ENCODE data around the gene CLCN3.
A peak's percentile ranks its signal among the peaks of the same experiment; 100 is the strongest.
"Not testable (repeated sequence)": the region's sequence is repeated elsewhere in the genome, so short reads cannot be mapped to it uniquely, and the experiment has no call there.

Gene CLCN3

DNA sequence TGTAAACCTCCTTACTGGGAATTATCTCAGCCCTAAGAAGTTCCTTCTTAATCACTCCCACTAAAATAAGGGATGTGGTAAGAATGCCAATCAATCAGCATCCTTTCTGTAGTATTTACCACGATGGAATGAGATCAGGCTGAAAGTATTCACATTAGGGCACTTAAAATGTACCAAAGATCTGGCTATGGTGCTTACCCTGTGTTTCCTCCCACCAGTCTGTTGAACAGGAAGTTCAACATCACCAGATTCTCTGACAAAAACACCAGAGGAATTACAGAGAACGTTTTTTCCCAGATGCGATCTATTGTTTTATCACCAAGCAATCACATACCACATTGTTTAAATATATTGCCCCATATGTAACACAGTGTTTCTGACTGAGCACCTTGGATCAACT is 2.1 kb upstream of the CLCN3 start:
- peak; percentile 11 to 65 (median 40) for DNase-seq

DNA sequence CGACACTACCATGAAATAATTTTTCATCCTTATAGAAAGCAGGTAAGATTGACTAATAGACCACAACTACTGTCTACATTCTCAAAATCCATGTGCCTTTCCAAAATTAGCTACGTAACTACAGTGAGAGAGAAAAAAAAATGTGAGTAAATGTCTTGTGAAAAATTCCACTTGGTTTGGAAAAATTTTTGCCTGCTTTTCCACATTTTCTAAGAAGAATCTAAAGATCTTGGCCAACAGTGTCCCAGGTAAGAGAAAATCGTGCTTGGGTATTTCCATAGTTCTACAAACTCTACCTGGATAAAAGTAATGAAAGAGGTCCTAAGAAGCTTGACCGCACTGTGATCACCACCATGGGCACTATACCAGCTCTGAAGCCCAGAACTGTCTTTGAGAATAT is 1.4 kb upstream of the CLCN3 start:
- no peak for DNase-seq

DNA sequence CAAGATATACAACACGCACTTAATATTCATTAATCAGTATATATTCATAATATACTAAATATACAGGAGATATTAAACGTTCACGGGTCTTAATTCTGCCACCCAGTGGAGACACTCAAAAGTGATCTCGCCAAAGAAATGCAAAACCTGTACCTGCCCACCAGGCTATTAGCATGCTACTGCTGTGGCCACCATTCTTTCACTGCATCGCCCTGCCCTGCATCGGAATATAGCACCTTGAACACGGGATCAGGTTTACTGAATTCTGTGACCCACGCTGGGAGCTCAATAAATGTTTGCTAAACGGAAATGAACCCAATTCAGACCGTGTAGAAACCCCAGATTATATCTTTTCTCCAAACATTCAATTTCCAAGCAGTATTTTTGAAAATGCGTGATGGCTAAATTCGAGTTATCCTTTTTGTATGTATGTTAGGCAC is 840 bp upstream of the CLCN3 start:
- DNase-seq: peak; percentile 28 to 57 (median 46)

DNA sequence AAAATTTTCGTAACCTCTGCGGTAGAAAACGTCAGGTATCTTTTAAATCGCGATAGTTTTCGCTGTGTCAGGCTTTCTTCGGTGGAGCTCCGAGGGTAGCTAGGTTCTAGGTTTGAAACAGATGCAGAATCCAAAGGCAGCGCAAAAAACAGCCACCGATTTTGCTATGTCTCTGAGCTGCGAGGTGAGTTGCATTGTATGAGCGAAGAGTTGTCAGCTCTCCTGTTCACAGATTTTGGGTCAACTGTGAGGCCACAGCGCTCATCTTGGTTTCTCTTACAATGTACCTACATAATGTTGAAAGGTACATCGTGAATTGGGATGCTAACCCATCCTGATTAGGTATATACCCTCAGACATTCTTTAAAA is 486 bp downstream of the CLCN3 start:
- peak in 3 of 4 experiments; percentile 22 to 27 (median 22) for DNase-seq

DNA sequence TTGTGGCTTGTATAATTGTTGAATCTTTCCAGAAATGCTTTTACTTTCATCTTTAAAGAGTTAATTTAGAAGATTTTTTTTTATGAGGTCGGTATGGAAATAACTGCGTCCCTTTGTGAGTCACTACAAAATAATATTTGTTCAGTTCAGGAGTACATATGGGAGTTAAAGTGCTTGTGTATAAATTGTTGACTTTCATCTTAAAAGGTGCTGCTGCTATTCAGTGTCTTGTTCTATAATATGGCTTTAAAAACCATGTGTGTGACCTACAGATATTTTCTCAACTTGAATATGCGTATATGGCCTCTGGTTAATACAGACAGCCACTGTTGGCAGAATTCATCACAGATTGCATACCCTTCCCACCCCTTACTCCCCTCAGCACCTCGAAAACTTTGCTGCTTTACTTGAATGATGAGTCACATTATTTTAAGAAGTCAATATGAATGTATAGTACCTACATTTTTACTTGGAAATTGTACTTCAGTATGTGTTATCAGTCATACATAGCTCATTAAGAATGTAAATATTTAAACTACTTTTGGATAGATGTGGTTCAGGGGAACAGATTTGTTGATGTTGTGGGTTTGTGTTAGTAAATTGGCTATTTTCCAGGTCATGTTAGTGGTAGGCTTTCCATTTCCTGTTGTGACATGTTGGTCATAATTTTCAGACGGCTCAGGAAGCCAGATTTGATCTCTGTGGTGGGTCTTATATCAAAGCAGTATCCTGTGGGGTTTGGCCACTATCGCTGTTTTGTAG is 1.5 kb downstream of the CLCN3 start:
- peak; percentile 26 to 77 (median 58) for DNase-seq

GRCh38 chr4:169622566-169622965 is 2.2 kb downstream of the CLCN3 start:
- DNase-seq: no peak

DNA sequence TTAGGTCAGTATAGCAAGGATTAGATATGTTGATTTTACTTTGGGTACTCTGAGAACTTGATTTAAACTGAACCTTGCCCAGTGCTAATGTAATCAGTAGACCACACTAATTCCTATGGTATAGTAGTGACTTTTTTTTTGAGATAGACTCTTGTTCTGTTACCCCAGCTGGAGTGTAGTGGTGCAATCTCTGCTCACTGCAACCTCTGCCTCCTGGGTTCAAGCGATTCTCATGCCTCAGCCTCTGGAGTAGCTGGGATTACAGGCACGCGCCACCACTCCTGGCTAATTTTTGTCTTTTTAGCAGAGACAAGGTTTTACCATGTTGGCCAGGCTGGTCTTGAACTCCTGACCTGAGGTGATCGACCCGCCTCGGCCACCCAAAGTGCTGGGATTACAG is 3.6 kb downstream of the CLCN3 start:
- not testable (repeated sequence) for DNase-seq

- DNase-seq: no peak
These were observed 5.5 kb downstream of the CLCN3 start for GRCh38 chr4:169625886-169626285.

- no peak for DNase-seq
These were observed 6.2 kb downstream of the CLCN3 start for GRCh38 chr4:169626331-169627282.

GRCh38 chr4:169627307-169627706 is 6.9 kb downstream of the CLCN3 start:
- DNase-seq: no peak

DNA sequence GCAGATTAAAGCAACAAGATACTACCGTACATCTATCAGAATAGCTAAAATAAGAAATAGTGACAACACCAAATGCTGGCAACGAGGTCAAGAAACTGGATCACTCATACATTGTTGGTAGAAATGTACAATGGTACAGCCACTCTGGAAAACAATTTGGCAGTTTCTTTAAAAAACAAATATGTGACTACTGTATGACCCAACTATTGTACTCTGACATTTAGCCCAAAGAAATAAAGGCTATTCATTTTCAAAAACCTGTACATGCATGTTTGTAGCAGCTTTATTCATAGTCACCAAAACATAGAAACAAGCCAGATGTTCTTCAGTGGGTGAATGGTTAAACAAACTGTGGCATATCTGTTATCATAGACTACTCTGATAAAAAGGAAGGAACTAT is 8.2 kb downstream of the CLCN3 start:
- no peak for DNase-seq

GRCh38 chr4:169630069-169630468 is 9.7 kb downstream of the CLCN3 start:
- no peak for DNase-seq

DNA sequence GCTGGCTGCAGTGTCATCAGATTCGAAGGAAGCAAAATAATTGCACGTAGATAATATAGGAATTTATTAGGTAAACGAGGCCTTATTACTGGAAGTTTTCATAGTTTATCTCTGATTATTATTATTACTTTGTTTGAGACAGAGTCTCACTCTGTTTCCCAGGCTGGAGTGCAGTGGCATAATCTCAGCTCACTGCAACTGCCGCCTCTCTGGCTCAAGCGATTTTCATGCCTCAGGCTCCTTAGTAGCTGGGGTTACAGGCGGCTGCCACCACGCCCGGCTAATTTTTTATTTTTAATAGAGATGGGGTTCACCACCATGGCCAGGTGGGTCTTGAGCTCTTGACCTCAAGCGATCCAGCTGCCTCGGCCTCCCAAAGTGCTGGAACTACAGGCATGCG is 12.5 kb downstream of the CLCN3 start:
- no peak for DNase-seq

DNA sequence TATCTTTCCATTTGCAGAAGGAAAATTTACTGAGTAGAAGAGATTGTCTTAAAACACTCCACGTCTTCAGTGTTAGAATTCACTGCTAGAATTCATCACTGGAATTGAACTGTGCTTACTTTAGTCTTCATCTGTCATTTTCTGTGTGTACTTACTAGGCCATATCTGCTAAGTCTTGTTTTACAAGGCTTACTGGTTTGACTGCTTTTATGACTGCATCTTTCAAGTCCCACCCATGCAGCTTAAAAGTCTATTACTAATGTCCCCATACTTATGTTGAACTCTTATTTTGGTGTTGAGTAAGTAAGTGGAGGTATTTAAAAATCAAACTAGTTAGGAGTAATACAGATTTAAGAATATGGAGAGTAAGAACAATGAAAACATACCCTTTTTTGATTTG is 14.6 kb downstream of the CLCN3 start:
- no peak for DNase-seq

DNA sequence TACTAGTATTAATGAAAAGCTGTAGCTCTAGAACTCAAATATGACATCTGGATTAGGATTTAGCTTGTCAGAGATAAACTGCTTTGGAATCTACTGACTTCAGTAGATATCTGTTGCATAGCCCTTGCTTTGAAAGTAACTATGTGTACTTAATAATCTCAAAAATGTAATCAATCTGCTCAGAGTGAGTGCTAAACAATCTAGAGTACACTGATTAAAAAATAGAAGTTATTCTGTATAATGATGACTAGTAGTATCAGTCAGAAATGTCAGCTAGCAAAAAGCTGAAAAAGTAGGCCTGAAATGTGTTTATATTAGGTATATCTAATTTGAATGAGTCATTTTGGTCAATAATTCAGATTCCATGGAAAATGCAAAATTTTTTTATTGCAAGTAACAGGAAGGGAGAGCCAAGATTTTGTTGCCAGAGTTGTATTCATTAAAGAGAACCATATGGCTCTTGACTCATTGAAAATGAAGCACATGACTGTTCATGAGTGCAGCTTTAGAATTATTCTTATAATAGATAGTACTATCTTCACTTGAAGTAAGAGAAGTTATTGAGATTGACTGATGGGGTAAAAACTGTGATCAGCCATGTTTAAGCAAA is 20.0 kb downstream of the CLCN3 start:
- DNase-seq: no peak

DNA sequence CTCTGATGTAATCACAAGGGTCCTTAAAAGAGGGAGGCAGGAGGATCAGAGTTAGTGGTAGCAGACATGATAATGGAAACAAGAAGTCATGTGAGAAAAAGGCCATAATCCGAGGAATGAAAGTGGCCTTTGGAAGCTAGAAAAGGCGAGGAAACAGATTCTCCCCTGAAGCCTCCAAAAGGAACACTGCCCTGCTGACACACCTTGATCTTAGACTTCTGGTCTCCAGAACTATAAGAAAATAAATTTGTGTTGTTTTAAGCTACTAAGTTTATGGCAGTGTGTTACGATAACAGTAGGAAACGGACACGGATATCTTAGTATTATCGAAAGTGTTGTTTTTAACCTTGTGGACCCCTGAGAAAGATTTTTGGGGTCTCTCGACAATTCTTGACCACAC is 24.4 kb downstream of the CLCN3 start:
- no peak for DNase-seq

DNA sequence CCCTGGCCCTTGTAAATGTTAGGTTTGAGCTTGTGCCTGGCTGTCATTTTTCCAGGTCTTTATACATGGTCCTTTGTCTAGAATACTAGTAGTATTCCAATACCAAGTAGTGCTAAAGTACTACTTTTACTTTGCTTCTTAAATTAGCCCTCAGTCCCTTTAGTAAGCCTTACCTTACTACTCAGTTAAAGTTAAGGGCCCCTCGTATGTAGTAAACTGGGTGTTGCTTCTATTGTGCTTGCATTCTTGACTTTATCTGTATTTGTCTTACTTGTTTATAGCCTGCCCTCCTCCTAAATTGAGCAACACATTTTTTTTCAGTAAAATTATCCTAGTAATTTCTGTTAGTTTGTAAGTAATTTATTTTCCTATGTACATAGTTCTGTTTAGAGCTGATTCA is 25.2 kb downstream of the CLCN3 start:
- DNase-seq: no peak

- no peak for DNase-seq
These were observed 29.3 kb downstream of the CLCN3 start for GRCh38 chr4:169649545-169650226.

DNA sequence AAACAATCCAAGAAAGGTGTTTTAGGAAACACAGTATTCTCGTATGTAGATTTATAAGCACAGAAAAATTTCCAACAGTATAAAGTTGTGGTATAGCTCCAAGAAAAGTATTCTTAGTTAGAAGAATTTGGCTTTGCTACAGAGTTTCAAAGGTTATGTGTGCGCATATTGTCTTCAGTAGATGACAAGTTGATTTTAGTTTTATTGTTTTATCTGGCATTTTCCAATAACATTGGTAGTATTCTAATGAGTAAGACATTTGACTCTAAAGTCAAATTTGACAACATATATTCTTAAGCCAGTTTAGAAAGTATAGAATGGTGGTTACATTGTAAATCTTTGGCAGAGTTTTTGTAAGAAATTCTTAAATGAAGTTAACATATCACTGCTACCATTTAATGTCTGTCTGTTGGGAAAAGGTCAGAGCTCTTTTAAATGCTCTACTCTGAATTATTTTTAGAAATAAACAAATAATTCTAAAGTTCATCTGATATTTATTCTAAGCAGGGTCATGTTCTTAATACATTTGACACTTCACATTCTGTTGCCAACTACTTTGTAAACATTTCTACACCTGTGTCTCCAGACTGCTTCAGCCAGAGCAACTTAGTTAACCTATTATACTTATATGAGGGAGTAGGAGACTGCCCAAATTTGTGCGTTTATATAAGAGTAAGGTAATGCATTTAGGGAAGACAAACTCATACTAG is 30.0 kb downstream of the CLCN3 start:
- DNase-seq: no peak

DNA sequence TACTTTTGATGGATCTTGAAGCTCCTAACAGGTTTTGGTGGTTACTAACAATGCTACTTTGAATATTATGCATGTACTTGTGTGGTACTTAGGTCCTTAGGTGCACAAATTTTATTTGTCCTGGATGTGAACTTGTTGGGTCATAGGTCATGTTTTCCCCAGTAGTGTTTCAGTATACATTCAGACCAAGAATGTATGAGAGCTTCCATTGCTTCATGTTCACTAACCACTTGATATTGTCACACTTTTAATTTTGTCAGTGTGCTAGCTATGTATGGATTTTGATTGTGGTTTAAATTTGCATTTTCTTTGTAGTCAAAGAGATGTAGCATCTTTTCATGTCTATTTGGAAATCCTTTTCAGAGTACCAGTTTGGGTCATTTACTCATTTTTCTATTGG is 32.2 kb downstream of the CLCN3 start:
- DNase-seq: no peak

DNA sequence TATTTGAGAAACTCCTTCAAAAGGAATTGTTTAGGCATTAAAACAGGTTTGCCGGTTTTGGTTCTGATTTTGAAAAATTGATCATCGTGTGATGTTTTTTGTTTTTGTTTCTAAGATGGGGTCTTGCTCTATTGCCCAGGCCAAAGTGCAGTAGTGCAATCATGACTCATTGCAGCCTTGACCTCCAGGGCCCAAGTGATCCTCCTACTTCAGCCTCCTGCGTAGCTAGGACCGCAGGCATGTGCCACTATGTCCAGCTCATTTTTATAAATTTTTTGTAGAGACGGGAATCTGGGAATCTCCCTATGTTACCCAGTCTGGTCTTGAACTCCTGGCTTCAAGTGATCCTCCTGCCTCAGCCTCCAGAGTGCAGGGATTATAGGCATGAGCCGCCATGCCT is 35.0 kb downstream of the CLCN3 start:
- DNase-seq: no peak

- DNase-seq: peak in 2 of 4 experiments; percentile 29 to 39
These were observed 37.2 kb downstream of the CLCN3 start for GRCh38 chr4:169657470-169658107.
